SH-SY5Y (cell line): ENCODE results near the gene CHRD.

Experiments
- GATA2 ChIP-seq: IDR thresholded peaks from 2 replicates; pipeline ENCODE4 v1.6.1; 2011; ENCODE audit warnings: mild to moderate bottlenecking, low read depth, low read length
- GATA3 ChIP-seq: IDR thresholded peaks from 2 replicates; pipeline ENCODE4 v1.6.1; 2011; ENCODE audit warnings: low read depth, mild to moderate bottlenecking, low read length, moderate library complexity

- TF ChIP-seq GATA3 (no peak), GATA2 (no peak)
These were observed 20.9 kb upstream of the CHRD start for GRCh38 chr3:184358921-184359350.
